ENCODE results near the gene CAMKK2. TPM values are rescaled to one million over a fixed set of nuclear protein-coding genes. Genes with fewer than 3 reads are reported as not detected.

The CAMKK2 gene
- total and polyA plus RNA-seq, 2 of the 13 experiments (the other 11 are each of a cell fraction or from before 2014, with no cell fraction given), result 18.8 to 20.0 TPM

- intact Hi-C loops (cut with micrococcal nuclease; ENCODE audit: unreplicated experiment), result no loop called here
- Histone ChIP-seq H3K27ac (ENCODE audit: extremely low read length, insufficient read depth, low read length) (no peak overlapping the region), H3K36me3 (replicated peaks in 1 of 2; ENCODE audit: control insufficient read depth in 1 of 2, insufficient read depth in 2 of 2, low read length in 2 of 2) (peaks cover 16 to 50% of the 10 kb centered on the region in 2 experiments), H3K4me2 (ENCODE audit: low read depth, low read length) (no peak overlapping the region), H3K9me3 (ENCODE audit: low read length) (no peaks in the 10 kb centered on the region), H2AFZ (ENCODE audit: low read length) (no peak overlapping the region), H3K9ac (ENCODE audit: insufficient read depth, low read depth, low read length) (no peak overlapping the region), H3K79me2 (ENCODE audit: insufficient read depth, low read length) (no peaks in the 10 kb centered on the region), H3K27me3 (ENCODE audit: control insufficient read depth in 1 of 2, insufficient read depth in 2 of 2, low read length in 2 of 2) (no peaks in the 10 kb centered on the region), H3K4me3 (replicated peaks in 1 of 3; ENCODE audit: insufficient read depth in 1 of 3, low read depth in 2 of 3, low read length in 3 of 3) (no peak overlapping the region), H3K4me1 (ENCODE audit: insufficient read depth, low read length) (no peaks in the 10 kb centered on the region), H4K20me1 (ENCODE audit: insufficient read depth, low read length) (no peaks in the 10 kb centered on the region)
- CTCF ChIA-PET (ENCODE audit: low intra/inter-chr PET ratio, low total read pairs), result no interaction called here
- no TSS peak for BruUV-seq (replicated peaks)
- TF ChIP-seq PRDM15 (CRISPR knock-in tag; IDR thresholded peaks at IDR 0.05) (no peak), SP4 (CRISPR knock-in tag; IDR thresholded peaks at IDR 0.05) (no peak), RFX3 (CRISPR knock-in tag; IDR thresholded peaks at IDR 0.05) (no peak), PHF5A (CRISPR knock-in tag; IDR thresholded peaks at IDR 0.05; ENCODE audit: low read depth, unreplicated experiment) (no peak)
- ATAC-seq (no peak), DNase-seq (ENCODE audit: low spot score) (no peak), FAIRE-seq (no peak)
- in situ Hi-C loops (cut with HindIII; ENCODE audit: extremely low pct_ligation_motif_present, low pct_unique_long_range_greater_than_20kb), result no loop called here
- POLR2A ChIA-PET, result no interaction called here
- 98% methylated on average over 7 of the region's 7 CpGs for WGBS (ENCODE audit: low lambda C conversion rate)
Measured at GRCh38 chr12:121260091-121260490, 36.4 kb downstream of the CAMKK2 start.

GRCh38 chr12:121259074-121259473 is 37.4 kb downstream of the CAMKK2 start:
- no peak for DNase-seq (ENCODE audit: low spot score)
- no peak for FAIRE-seq
- Histone ChIP-seq H2AFZ (ENCODE audit: low read length) (no peak overlapping the region), H3K4me2 (ENCODE audit: low read depth, low read length) (no peak overlapping the region), H3K9ac (ENCODE audit: insufficient read depth, low read depth, low read length) (no peak overlapping the region), H4K20me1 (ENCODE audit: insufficient read depth, low read length) (no peaks in the 10 kb centered on the region), H3K4me3 (replicated peaks in 1 of 3; ENCODE audit: insufficient read depth in 1 of 3, low read depth in 2 of 3, low read length in 3 of 3) (no peak overlapping the region), H3K9me3 (ENCODE audit: low read length) (no peaks in the 10 kb centered on the region), H3K27ac (ENCODE audit: extremely low read length, insufficient read depth, low read length) (no peak overlapping the region), H3K27me3 (ENCODE audit: control insufficient read depth in 1 of 2, insufficient read depth in 2 of 2, low read length in 2 of 2) (no peaks in the 10 kb centered on the region), H3K4me1 (ENCODE audit: insufficient read depth, low read length) (no peaks in the 10 kb centered on the region), H3K79me2 (ENCODE audit: insufficient read depth, low read length) (no peaks in the 10 kb centered on the region), H3K36me3 (replicated peaks in 1 of 2; ENCODE audit: control insufficient read depth in 1 of 2, insufficient read depth in 2 of 2, low read length in 2 of 2) (peaks cover 18 to 54% of the 10 kb centered on the region in 2 experiments)
- intact Hi-C loops (cut with micrococcal nuclease; ENCODE audit: unreplicated experiment), result no loop called here
- in situ Hi-C loops (cut with HindIII; ENCODE audit: extremely low pct_ligation_motif_present, low pct_unique_long_range_greater_than_20kb), result no loop called here
- WGBS (ENCODE audit: low lambda C conversion rate), result 99% methylated on average over 11 of the region's 11 CpGs
- ChIA-PET CTCF (ENCODE audit: low intra/inter-chr PET ratio, low total read pairs) (no interaction called here), POLR2A (no interaction called here)
- no peak for ATAC-seq
- no TSS peak for BruUV-seq (replicated peaks)
- no peak for TF ChIP-seq TRIM24 (CRISPR knock-in tag; IDR thresholded peaks at IDR 0.05)
- TF ChIP-seq PHF21A (CRISPR knock-in tag; IDR thresholded peaks at IDR 0.05), result no peak
- no peak for TF ChIP-seq ZNF597 (CRISPR knock-in tag; IDR thresholded peaks at IDR 0.05)
- TF ChIP-seq ZMYM4 (CRISPR knock-in tag; IDR thresholded peaks at IDR 0.05), result no peak
- no peak for TF ChIP-seq TEAD3 (CRISPR knock-in tag; optimal IDR thresholded peaks at IDR 0.05; ENCODE audit: borderline replicate concordance)
- no peak for TF ChIP-seq CENPT (CRISPR knock-in tag; IDR thresholded peaks at IDR 0.05; ENCODE audit: low read depth)
- no peak for TF ChIP-seq MBD4 (IDR thresholded peaks at IDR 0.05; ENCODE audit: borderline replicate concordance, low read length)
- TF ChIP-seq ZBTB1 (CRISPR knock-in tag; IDR thresholded peaks at IDR 0.05; ENCODE audit: borderline replicate concordance), result no peak
- TF ChIP-seq CENPBD1 (CRISPR knock-in tag; IDR thresholded peaks at IDR 0.05; ENCODE audit: borderline replicate concordance, low read depth), result no peak
- TF ChIP-seq ZNF432 (CRISPR knock-in tag; IDR thresholded peaks at IDR 0.05; ENCODE audit: borderline replicate concordance), result no peak
- TF ChIP-seq MAZ (IDR thresholded peaks at IDR 0.05; ENCODE audit: borderline replicate concordance, low read depth, low read length), result no peak
- no peak for TF ChIP-seq MAZ (CRISPR knock-in tag; IDR thresholded peaks at IDR 0.05; ENCODE audit: low read depth)
